SJSA1 (cell line): Measurements from ENCODE around the gene MUC20. TPM values are rescaled to one million over a fixed set of nuclear protein-coding genes. Genes with fewer than 3 reads are reported as not detected.

Experiments
- DNase-seq, 2 experiments: peaks; one replicate each; pipeline ENCODE4 v3.0.0-alpha.2; 2015 to 2020; ENCODE audit warnings: low spot score in 2 of 2, low read depth in 1 of 2
- H3K27ac ChIP-seq: fragments of 250-450 bp; sonication (Bioruptor Pico); 2 replicates; pipeline ENCODE4 v1.5.1; 2020; ENCODE audit warnings: mild to moderate bottlenecking, moderate library complexity
- H3K27me3 ChIP-seq: fragments of 250-450 bp; sonication (Bioruptor Pico); replicated peaks from 2 replicates; pipeline ENCODE4 v1.5.1; 2020; ENCODE audit warnings: mild to moderate bottlenecking, moderate library complexity
- H3K36me3 ChIP-seq: fragments of 250-450 bp; sonication (Bioruptor Pico); 2 replicates; pipeline ENCODE4 v1.5.1; 2020; ENCODE audit warnings: mild to moderate bottlenecking
- H3K4me1 ChIP-seq: fragments of 250-450 bp; sonication (Bioruptor Pico); replicated peaks from 2 replicates; pipeline ENCODE4 v1.6.1; 2021; ENCODE audit warnings: mild to moderate bottlenecking
- H3K4me3 ChIP-seq: fragments of 250-450 bp; sonication (Bioruptor Pico); 2 replicates; pipeline ENCODE4 v1.5.1; 2020; ENCODE audit warnings: mild to moderate bottlenecking
- H3K9me3 ChIP-seq: fragments of 250-450 bp; sonication (Bioruptor Pico); replicated peaks from 2 replicates; pipeline ENCODE4 v1.5.1; 2020; ENCODE audit warnings: mild to moderate bottlenecking
- total RNA-seq: library from RNA; depleted of rRNA; stranded (reverse); fragments of >200 nt; shearing (Covaris generic); gene quantifications from 2 replicates; pipeline ENCODE4 v1.2.3, GENCODE V29; 2014

MUC20 gene
- total RNA-seq, 1 experiment from 2014 or later: not detected

DNA sequence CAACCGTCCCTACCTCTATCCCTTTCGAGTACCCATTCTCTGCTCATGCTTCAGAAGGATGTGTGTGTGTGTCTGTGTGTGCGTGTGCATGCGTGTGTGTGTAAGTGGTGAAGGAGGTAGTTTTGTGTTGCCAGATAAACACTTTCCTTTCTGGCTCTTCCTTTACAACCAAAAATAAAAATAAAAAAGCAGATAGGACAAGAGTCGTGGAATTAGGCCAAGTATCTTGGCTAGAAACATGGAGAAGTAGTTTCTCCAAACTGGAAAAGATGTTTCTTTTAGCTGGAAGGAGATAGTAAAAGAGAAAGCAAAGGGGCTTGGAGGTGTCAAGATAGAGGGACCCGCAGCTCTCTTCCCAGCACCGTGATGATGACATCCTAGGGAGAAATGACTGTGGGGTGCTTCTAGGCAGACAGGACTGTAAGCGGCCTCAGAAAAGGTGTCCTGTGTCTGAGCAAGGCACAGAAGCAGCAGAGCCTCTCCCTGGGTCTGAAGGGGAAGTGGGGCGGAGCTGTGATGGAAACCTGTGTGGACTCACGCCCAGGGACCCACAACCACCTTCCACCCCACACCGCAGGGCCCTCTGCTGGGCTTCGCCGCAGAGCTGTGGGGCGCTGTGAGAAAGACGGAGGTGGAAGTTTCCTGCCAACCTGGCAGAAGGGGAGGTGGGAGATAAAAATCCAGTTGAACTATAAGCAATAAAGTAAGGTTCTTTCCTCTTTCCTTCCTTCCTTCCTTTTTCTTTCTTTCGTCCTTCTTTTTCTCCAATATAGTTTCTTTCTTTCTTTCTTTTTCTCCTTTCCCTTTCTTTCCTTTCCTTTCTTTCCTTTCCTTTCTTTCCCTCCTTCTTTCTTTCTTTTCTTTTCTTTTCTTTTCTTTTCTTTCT lies 35.3 kb downstream of the MUC20 start:
- H3K4me3 ChIP-seq: no peak overlapping the region
- no peak overlapping the region for H3K27ac ChIP-seq
- peaks cover 19% of the 10 kb centered on the region; the same call in 1 of the 2 replicates for H3K27me3 ChIP-seq
- H3K36me3 ChIP-seq: no peaks in the 10 kb centered on the region
- no peaks in the 10 kb centered on the region for H3K9me3 ChIP-seq
- H3K4me1 ChIP-seq: no peaks in the 10 kb centered on the region; the same call in 1 of the 2 replicates
- DNase-seq: no peak

DNA sequence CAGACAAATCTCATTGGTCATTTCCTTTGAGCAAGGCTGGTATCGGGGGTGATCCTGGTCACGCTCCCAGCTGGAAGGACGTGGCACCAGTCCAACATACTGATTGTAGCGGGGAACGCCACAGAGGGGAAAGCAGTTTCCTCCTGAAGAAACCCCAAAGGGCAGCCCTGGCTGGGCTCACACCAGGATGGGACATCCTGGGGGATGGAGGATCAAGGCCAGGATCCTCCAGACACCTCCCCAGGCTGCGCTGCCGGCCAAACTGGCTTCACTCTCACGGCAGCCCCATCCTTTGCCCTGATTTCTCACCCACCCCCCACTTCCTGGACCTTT lies 36.6 kb downstream of the MUC20 start:
- H3K4me1 ChIP-seq: no peaks in the 10 kb centered on the region; the same call in 1 of the 2 replicates
- no peak for DNase-seq
- no peak overlapping the region for H3K27ac ChIP-seq
- peaks cover 30% of the 10 kb centered on the region; the same call in 1 of the 2 replicates for H3K27me3 ChIP-seq
- no peak overlapping the region for H3K4me3 ChIP-seq
- H3K36me3 ChIP-seq: no peaks in the 10 kb centered on the region
- H3K9me3 ChIP-seq: no peaks in the 10 kb centered on the region

DNA sequence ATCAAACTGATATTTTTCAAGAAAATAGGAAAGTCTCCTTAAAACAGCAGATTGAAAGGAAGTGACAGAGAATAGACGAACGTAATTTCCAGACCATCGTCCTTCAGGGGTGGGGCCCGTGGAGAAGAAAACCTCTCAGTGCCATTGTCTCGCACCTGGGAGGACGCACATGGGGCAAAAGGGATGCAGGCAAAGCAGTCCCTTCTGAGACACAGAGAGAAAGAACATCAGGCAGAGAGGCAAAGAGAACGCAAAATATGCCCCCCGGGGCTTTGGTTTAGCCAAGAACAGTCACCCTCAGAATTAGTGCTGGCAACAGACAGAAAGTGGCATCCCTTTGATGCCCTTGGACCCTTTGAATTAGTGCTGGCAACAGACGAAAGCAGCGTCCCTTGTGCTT lies 37.0 kb downstream of the MUC20 start:
- no peak for DNase-seq
- Histone ChIP-seq H3K36me3 (no peaks in the 10 kb centered on the region), H3K9me3 (no peaks in the 10 kb centered on the region), H3K27ac (no peak overlapping the region), H3K4me3 (no peak overlapping the region), H3K27me3 (peaks cover 30% of the 10 kb centered on the region; the same call in 1 of the 2 replicates), H3K4me1 (no peaks in the 10 kb centered on the region; the same call in 1 of the 2 replicates)

DNA sequence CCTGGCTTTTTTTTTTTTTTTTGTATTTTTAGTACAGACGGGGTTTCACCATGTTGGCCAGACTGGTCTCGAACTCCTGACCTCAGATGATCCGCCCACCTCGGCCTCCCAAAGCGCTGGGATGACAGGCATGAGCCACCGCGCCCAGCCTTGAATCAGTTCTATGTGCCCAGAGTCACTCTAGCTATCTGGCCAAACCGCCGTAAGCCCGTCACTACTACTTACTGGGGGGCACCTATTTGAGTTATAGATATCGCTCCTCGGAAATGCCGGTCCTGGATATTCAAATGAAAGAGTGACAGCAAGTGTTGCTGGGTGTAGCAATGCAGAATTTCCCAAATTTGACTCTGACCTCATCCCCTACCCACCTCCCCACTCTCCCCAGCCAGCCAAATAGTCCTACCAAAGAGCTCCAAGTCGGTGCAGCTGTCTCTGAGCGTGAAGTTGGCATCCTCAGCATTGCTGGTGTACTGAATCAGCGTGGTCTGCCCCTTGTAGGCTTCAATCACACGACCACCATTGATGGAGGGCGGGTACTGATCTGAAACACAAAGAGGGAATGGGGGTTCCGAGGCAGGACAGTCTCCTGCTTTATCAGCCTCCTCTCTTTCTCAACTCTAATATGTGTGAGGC lies 38.1 kb downstream of the MUC20 start:
- DNase-seq: no peak
- no peaks in the 10 kb centered on the region for H3K36me3 ChIP-seq
- H3K9me3 ChIP-seq: no peaks in the 10 kb centered on the region
- H3K4me1 ChIP-seq: no peaks in the 10 kb centered on the region; the same call in 1 of the 2 replicates
- no peak overlapping the region for H3K4me3 ChIP-seq
- H3K27me3 ChIP-seq: peaks cover 30% of the 10 kb centered on the region; the same call in 1 of the 2 replicates
- H3K27ac ChIP-seq: no peak overlapping the region

DNA sequence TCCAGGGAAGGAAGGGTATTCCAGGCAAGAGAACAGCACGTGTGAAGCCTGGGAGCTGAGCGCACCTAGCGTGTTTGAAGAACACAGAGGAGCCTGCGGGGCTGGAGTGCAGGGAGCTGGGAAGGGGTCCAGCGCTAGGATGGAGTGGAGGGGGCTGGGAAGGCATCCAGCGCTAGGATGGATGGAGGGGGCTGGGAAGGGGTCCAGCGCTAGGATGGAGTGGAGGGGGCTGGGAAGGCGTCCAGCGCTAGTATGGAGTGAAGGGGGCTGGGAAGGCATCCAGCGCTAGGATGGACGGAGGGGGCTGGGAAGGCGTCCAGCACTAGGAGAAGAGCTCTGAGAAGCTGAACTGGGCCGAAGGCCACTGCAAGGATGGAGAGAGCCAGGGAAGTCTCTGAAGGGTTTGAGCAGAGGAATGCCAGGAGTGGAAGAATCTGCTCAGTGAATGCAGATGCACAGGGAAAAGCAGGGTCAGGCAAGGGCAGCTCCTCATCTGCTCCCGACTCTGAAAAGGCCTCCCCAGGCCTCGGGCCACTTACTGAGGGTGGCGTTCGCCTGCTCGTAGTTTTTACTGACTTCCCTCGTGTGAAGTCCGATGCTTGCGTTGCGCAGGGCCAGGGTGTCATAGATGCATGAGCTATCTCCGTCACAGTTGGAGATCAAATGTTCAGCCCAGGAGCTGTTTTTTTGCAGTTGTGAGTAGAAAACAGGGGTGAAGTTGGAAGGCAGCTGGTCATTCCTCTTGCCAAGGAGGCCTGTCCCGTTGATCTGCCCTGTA lies 39.8 kb downstream of the MUC20 start:
- Histone ChIP-seq H3K36me3 (no peaks in the 10 kb centered on the region), H3K4me3 (no peak overlapping the region), H3K4me1 (no peaks in the 10 kb centered on the region; the same call in 1 of the 2 replicates), H3K27me3 (peaks cover 30% of the 10 kb centered on the region; the same call in 1 of the 2 replicates), H3K27ac (no peak overlapping the region), H3K9me3 (no peaks in the 10 kb centered on the region)
- no peak for DNase-seq

DNA sequence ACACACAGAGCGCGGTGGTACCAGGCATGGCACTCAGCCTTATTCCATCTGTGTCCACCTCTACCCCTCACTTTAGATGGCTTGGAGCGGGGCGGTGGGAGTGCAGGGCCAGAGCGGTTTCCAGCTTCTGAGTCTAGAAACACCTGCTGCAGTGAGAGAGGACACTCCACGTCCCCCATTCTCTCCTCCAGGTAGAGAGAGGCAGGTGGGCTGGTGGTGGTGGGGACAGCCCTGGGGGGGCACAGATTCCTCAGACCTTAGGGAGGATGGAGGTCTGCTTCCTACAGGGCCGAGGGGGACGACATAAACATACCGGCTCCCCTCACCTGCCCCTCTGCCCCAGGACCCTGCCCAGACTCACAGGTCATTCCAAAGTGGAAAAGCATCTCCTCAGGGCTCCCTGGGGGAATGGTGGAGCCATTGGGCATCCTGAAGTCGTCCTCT lies 40.4 kb downstream of the MUC20 start:
- Histone ChIP-seq H3K9me3 (no peaks in the 10 kb centered on the region), H3K27ac (no peak overlapping the region), H3K27me3 (peaks cover 29% of the 10 kb centered on the region; the same call in 1 of the 2 replicates), H3K4me3 (no peak overlapping the region), H3K4me1 (no peaks in the 10 kb centered on the region; the same call in 1 of the 2 replicates), H3K36me3 (no peaks in the 10 kb centered on the region)
- DNase-seq: no peak

DNA sequence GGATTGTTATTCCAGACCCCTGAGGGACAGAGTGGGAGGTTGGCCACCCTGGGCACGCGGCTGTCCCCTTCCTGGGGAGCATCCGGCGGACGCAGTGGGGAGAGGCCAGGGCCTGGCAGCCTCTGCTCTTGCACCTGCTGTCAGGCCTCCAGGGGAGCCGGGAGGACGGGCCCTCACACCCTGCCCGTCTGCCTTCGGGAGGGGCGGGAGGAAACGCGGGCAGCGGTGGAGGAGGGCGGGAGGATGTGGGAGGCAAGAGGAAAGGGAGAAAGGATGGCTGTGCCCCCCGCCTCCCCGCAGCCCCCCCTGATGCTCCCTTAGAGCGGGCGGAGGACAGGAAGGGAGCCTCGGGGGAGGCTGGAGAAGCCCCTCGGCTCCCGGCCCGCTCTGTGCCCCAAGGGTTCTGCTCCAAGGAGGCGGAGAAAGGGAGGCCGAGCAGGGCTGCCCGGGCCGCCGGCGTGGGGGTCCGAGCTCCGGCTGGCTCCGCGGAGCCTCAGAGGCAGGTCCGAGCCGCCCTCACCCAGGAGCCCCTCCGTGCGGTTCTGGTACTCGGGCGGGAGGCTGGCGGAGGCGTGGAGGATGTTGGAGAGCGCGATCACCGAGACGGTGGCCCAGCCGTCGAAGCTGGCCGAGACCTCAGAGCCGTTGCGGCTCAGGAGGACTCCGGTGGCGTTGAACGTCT lies 40.9 kb downstream of the MUC20 start:
- Histone ChIP-seq H3K27ac (no peak overlapping the region), H3K4me3 (no peak overlapping the region), H3K9me3 (no peaks in the 10 kb centered on the region), H3K27me3 (peaks cover 24% of the 10 kb centered on the region; the same call in 1 of the 2 replicates), H3K36me3 (no peaks in the 10 kb centered on the region), H3K4me1 (no peaks in the 10 kb centered on the region; the same call in 1 of the 2 replicates)
- DNase-seq: no peak

DNA sequence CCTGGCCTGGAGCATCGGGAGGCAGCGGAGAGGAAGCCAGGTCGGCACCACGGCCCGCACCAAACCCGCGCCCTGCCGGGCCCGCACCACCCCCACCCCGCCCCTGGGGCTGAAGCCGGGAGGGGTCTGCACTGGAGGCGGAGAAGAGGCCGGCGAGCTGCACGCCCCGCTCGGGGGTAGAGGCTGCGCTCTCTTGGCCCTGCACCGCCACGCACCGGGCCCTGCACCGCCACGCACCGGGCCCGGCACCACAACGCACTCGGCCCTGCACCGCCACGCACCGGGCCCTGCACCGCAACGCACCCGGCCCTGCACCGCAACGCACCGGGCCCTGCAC lies 41.4 kb downstream of the MUC20 start:
- no peak overlapping the region for H3K27ac ChIP-seq
- no peak overlapping the region for H3K4me3 ChIP-seq
- H3K4me1 ChIP-seq: no peaks in the 10 kb centered on the region
- H3K36me3 ChIP-seq: no peaks in the 10 kb centered on the region
- no peak for DNase-seq
- H3K9me3 ChIP-seq: no peaks in the 10 kb centered on the region
- peaks cover 21% of the 10 kb centered on the region; the same call in 1 of the 2 replicates for H3K27me3 ChIP-seq

DNA sequence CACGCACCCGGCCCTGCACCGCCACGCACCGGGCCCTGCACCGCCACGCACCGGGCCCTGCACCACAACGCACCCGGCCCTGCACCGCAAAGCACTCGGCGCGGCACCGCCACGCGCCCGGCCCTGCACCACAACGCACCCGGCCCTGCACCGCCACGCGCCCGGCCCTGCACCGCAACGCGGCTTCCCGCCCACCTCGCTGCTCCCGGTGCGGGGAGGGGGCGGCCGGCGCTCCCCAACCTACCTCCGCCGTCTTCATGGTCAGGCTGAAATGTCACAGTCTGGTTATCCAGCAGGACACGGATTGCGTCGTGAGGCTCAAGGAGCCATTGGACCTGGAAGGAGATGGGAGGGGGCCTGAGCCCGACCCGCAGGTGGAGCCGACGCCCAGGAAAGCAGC lies 41.8 kb downstream of the MUC20 start:
- Histone ChIP-seq H3K36me3 (no peaks in the 10 kb centered on the region), H3K27me3 (peaks cover 20% of the 10 kb centered on the region; the same call in 1 of the 2 replicates), H3K4me3 (no peak overlapping the region), H3K4me1 (no peaks in the 10 kb centered on the region), H3K9me3 (no peaks in the 10 kb centered on the region), H3K27ac (no peak overlapping the region)
- no peak for DNase-seq

DNA sequence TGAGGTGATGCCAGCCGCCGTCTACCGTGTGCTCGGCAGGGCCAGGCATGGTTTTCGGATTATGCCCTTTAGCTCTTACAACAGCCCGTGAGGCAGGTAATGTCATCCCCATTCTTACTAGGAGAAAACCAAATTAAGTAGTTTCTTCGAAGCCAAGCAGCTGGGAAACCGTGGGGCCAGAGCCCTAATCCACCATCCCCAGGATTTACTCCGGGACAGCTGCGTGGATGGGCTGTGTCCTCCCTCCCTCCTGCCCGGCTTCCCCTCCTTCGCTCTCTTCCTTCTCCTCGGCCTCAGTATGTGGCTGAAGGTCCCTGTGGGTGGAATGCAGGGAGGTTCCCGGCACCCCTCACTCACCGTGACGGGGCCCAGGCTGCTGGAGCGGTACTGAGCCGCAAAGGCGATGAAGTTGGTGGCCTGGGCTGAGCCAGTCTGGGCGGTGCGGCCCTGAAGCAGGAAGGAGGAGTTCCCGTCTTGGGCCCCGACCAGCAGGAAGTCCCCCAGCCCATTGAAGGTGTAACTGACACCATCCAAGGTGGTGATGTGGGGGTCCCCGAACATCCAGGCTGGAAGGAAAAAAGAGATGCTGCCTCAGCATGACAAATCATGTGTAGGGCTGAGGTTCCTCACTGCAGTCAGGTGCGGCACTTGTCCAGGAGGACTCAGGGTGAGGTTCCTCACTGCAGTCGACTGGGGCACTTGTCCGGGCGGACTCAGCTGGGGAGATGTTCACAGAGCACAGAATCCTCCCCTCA lies 42.5 kb downstream of the MUC20 start:
- no peaks in the 10 kb centered on the region for H3K9me3 ChIP-seq
- H3K27me3 ChIP-seq: peaks cover 14% of the 10 kb centered on the region; the same call in 1 of the 2 replicates
- H3K4me1 ChIP-seq: no peaks in the 10 kb centered on the region
- no peak for DNase-seq
- H3K27ac ChIP-seq: no peak overlapping the region
- no peaks in the 10 kb centered on the region for H3K36me3 ChIP-seq
- no peak overlapping the region for H3K4me3 ChIP-seq

DNA sequence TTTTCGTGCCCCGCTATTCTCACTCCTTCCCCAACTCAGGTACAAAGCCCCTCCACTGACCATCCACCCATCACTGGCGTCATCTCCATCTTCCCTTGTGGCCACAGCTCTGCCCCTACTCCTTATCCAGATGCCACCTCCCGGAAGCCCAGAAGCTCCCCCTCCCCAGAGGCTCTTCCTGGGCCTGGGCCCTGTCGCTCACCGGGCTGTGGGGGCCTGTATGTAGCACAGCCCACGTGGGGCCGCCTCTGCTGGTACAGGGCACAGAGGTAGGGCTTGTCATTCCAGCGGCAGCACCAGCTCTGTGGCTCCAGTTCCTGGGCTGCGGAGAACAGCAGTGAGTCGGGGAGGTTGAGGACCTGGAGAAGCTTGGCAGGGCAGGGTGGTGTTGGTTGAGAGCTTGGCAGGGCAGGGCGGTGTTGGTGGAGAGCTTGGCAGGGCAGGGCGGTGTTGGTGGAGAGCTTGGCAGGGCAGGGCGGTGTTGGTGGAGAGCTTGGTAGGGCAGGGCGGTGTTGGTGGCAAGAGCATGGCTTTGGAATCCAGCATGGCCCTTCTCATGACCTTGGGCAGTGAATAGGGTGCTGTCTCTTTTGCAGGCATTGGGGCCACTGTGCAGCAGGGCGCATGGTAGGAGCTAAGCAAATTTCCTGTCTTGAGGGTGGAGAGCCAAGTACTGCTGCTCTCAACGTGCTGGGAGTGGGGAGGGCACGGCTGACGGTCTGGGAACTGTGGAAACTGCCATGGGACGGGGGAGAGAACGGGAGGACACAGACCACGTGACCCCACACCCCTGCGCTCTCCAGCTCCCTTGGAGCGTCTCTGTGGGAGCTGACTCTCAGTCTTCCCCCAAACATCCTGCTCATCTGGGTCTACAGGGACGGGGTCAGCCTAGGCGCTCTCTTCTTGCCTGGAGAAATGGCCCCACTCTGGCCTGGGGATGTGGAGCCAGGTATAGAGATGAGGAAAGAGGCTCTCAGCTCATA lies 43.4 kb downstream of the MUC20 start:
- Histone ChIP-seq H3K27me3 (peaks cover 14% of the 10 kb centered on the region; the same call in 1 of the 2 replicates), H3K9me3 (no peaks in the 10 kb centered on the region), H3K4me1 (no peaks in the 10 kb centered on the region), H3K27ac (no peak overlapping the region), H3K36me3 (no peaks in the 10 kb centered on the region), H3K4me3 (no peak overlapping the region)
- no peak for DNase-seq
